ENCODE data around the gene C19orf81. TPM values are rescaled to one million over a fixed set of nuclear protein-coding genes. Genes with fewer than 3 reads are reported as not detected.

Gene C19orf81
- total and polyA plus RNA-seq, 3 experiments from 2014 or later, result not detected

GRCh38 chr19:50646074-50646807 lies 3.0 kb upstream of the C19orf81 start:
- peaks cover 0 to 4% (median 3%) of the 10 kb centered on the region in 5 donors for H3K9me3 Mint-ChIP-seq
- H3K27me3 ChIP-seq (ENCODE audit: insufficient read depth, low read length, poor library complexity, severe bottlenecking), result no peaks in the 10 kb centered on the region
- H3K36me3 Mint-ChIP-seq, result no peaks in the 10 kb centered on the region
- H3K4me1 Mint-ChIP-seq, result no peaks in the 10 kb centered on the region
- DNase-seq, result no peak
- no peak overlapping the region for H3K27ac ChIP-seq (ENCODE audit: low read depth, low read length)
- no peaks in the 10 kb centered on the region for H3K4me1 ChIP-seq (ENCODE audit: insufficient read depth, low read length)
- no peak overlapping the region for H3K4me3 ChIP-seq (ENCODE audit: low read length)
- no peak overlapping the region for H3K4me3 Mint-ChIP-seq
- peaks cover 22 to 29% of the 10 kb centered on the region in 2 donors for H3K27me3 Mint-ChIP-seq
- POLR2A ChIA-PET, result no interaction called here
- no peaks in the 10 kb centered on the region for H3K36me3 ChIP-seq (ENCODE audit: insufficient read depth, low read length)
- H3K27ac Mint-ChIP-seq, result no peak overlapping the region
- no peaks in the 10 kb centered on the region for H3K9me3 ChIP-seq (ENCODE audit: low read length)
- CTCF ChIA-PET, result no interaction called here

GRCh38 chr19:50647879-50648615 lies 1.2 kb upstream of the C19orf81 start:
- CTCF ChIA-PET, result no interaction called here
- H3K27ac Mint-ChIP-seq, result no peak overlapping the region
- no peak for DNase-seq
- H3K9me3 Mint-ChIP-seq, result peaks cover 0 to 8% (median 4%) of the 10 kb centered on the region in 5 donors
- H3K27ac ChIP-seq (ENCODE audit: low read depth, low read length), result no peak overlapping the region
- H3K4me1 Mint-ChIP-seq, result no peaks in the 10 kb centered on the region
- H3K36me3 Mint-ChIP-seq, result no peaks in the 10 kb centered on the region
- no peaks in the 10 kb centered on the region for H3K27me3 ChIP-seq (ENCODE audit: insufficient read depth, low read length, poor library complexity, severe bottlenecking)
- H3K4me3 ChIP-seq (ENCODE audit: low read length), result no peak overlapping the region
- no peaks in the 10 kb centered on the region for H3K9me3 ChIP-seq (ENCODE audit: low read length)
- H3K4me1 ChIP-seq (ENCODE audit: insufficient read depth, low read length), result no peaks in the 10 kb centered on the region
- no peak overlapping the region for H3K4me3 Mint-ChIP-seq
- POLR2A ChIA-PET, result no interaction called here
- peaks cover 20 to 31% of the 10 kb centered on the region in 2 donors for H3K27me3 Mint-ChIP-seq
- no peaks in the 10 kb centered on the region for H3K36me3 ChIP-seq (ENCODE audit: insufficient read depth, low read length)

- H3K4me3 Mint-ChIP-seq, result no peak overlapping the region
- H3K27me3 Mint-ChIP-seq, result peaks cover 24 to 37% of the 10 kb centered on the region in 2 donors
- H3K4me1 Mint-ChIP-seq, result no peaks in the 10 kb centered on the region
- H3K36me3 ChIP-seq (ENCODE audit: insufficient read depth, low read length), result no peaks in the 10 kb centered on the region
- no peak overlapping the region for H3K4me3 ChIP-seq (ENCODE audit: low read length)
- H3K36me3 Mint-ChIP-seq, result peaks cover 0 to 4% (median 0%) of the 10 kb centered on the region in 3 donors
- H3K27ac Mint-ChIP-seq, result no peak overlapping the region
- H3K9me3 ChIP-seq (ENCODE audit: low read length), result no peaks in the 10 kb centered on the region
- H3K9me3 Mint-ChIP-seq, result peaks cover 0 to 14% (median 6%) of the 10 kb centered on the region in 5 donors
- CTCF ChIA-PET, result no interaction called here
- no peaks in the 10 kb centered on the region for H3K27me3 ChIP-seq (ENCODE audit: insufficient read depth, low read length, poor library complexity, severe bottlenecking)
- POLR2A ChIA-PET, result no interaction called here
- no peaks in the 10 kb centered on the region for H3K4me1 ChIP-seq (ENCODE audit: insufficient read depth, low read length)
- no peak overlapping the region for H3K27ac ChIP-seq (ENCODE audit: low read depth, low read length)
- no peak for DNase-seq
Observed at GRCh38 chr19:50648659-50649058, 586 bp upstream of the C19orf81 start.

- no peak for DNase-seq
- Histone ChIP-seq H3K27ac (ENCODE audit: low read depth, low read length) (no peak overlapping the region), H3K4me3 (ENCODE audit: low read length) (no peak overlapping the region), H3K9me3 (ENCODE audit: low read length) (no peaks in the 10 kb centered on the region), H3K36me3 (ENCODE audit: insufficient read depth, low read length) (no peaks in the 10 kb centered on the region), H3K4me1 (ENCODE audit: insufficient read depth, low read length) (no peaks in the 10 kb centered on the region), H3K27me3 (ENCODE audit: insufficient read depth, low read length, poor library complexity, severe bottlenecking) (peaks cover 4% of the 10 kb centered on the region)
- POLR2A ChIA-PET, result no interaction called here
- H3K4me1 Mint-ChIP-seq, result no peaks in the 10 kb centered on the region
- peaks cover 0 to 33% (median 14%) of the 10 kb centered on the region in 5 donors for H3K9me3 Mint-ChIP-seq
- H3K4me3 Mint-ChIP-seq, result no peak overlapping the region
- CTCF ChIA-PET, result no interaction called here
- peaks cover 0 to 8% (median 0%) of the 10 kb centered on the region in 3 donors for H3K36me3 Mint-ChIP-seq
- no peak overlapping the region for H3K27ac Mint-ChIP-seq
- H3K27me3 Mint-ChIP-seq, result peaks cover 44 to 57% of the 10 kb centered on the region in 2 donors
Observed at GRCh38 chr19:50651174-50651573, 1.9 kb downstream of the C19orf81 start.

GRCh38 chr19:50652722-50653121 lies 3.5 kb downstream of the C19orf81 start:
- H3K4me1 Mint-ChIP-seq, result peaks cover 5 to 7% (median 5%) of the 10 kb centered on the region in 3 donors
- peaks cover 4% of the 10 kb centered on the region for H3K27me3 ChIP-seq (ENCODE audit: insufficient read depth, low read length, poor library complexity, severe bottlenecking)
- no peaks in the 10 kb centered on the region for H3K36me3 ChIP-seq (ENCODE audit: insufficient read depth, low read length)

GRCh38 chr19:50654882-50655281 lies 5.6 kb downstream of the C19orf81 start:
- ChIA-PET POLR2A (no interaction called here), CTCF (no interaction called here)
- Mint-ChIP-seq H3K4me3 (no peak overlapping the region), H3K4me1 (peaks cover 14 to 17% (median 15%) of the 10 kb centered on the region in 3 donors), H3K9me3 (peaks cover 0 to 50% (median 28%) of the 10 kb centered on the region in 5 donors), H3K27ac (peak overlapping the region in 1 of 8 donors; percentile 39), H3K36me3 (peaks cover 0 to 16% (median 0%) of the 10 kb centered on the region in 3 donors), H3K27me3 (peaks cover 56 to 70% of the 10 kb centered on the region in 2 donors)
- no peak for DNase-seq
- H3K9me3 ChIP-seq (ENCODE audit: low read length), result no peaks in the 10 kb centered on the region
- H3K4me3 ChIP-seq (ENCODE audit: low read length), result no peak overlapping the region
- H3K4me1 ChIP-seq (ENCODE audit: insufficient read depth, low read length), result peaks cover 10% of the 10 kb centered on the region
- H3K36me3 ChIP-seq (ENCODE audit: insufficient read depth, low read length), result no peaks in the 10 kb centered on the region
- H3K27me3 ChIP-seq (ENCODE audit: insufficient read depth, low read length, poor library complexity, severe bottlenecking), result peaks cover 13% of the 10 kb centered on the region
- H3K27ac ChIP-seq (ENCODE audit: low read depth, low read length), result no peak overlapping the region

More at GRCh38 chr19:50652722-50653121, 3.5 kb downstream of the C19orf81 start:
- Mint-ChIP-seq H3K4me3 (no peak overlapping the region), H3K27me3 (peaks cover 50 to 69% of the 10 kb centered on the region in 2 donors), H3K27ac (no peak overlapping the region), H3K9me3 (peaks cover 0 to 43% (median 24%) of the 10 kb centered on the region in 5 donors), H3K36me3 (peaks cover 0 to 16% (median 0%) of the 10 kb centered on the region in 3 donors)
- H3K27ac ChIP-seq (ENCODE audit: low read depth, low read length), result no peak overlapping the region
- no peak for DNase-seq
- no peak overlapping the region for H3K4me3 ChIP-seq (ENCODE audit: low read length)
- H3K4me1 ChIP-seq (ENCODE audit: insufficient read depth, low read length), result no peaks in the 10 kb centered on the region
- POLR2A ChIA-PET, result no interaction called here
- CTCF ChIA-PET, result no interaction called here
- no peaks in the 10 kb centered on the region for H3K9me3 ChIP-seq (ENCODE audit: low read length)

- H3K4me1 Mint-ChIP-seq, result peaks cover 14 to 17% (median 15%) of the 10 kb centered on the region in 3 donors
- ChIA-PET POLR2A (no interaction called here), CTCF (no interaction called here)
- peaks cover 13% of the 10 kb centered on the region for H3K27me3 ChIP-seq (ENCODE audit: insufficient read depth, low read length, poor library complexity, severe bottlenecking)
- H3K4me3 ChIP-seq (ENCODE audit: low read length), result peak overlapping the region; percentile 35
- peak overlapping the region; percentile 70 for H3K27ac ChIP-seq (ENCODE audit: low read depth, low read length)
- peaks cover 66 to 75% of the 10 kb centered on the region in 2 donors for H3K27me3 Mint-ChIP-seq
- H3K27ac Mint-ChIP-seq, result peak overlapping the region in 1 of 8 donors; percentile 20
- peak overlapping the region in 5 of 7 donors; percentile 15 to 61 (median 42) for H3K4me3 Mint-ChIP-seq
- H3K9me3 ChIP-seq (ENCODE audit: low read length), result no peaks in the 10 kb centered on the region
- DNase-seq, result no peak
- H3K36me3 ChIP-seq (ENCODE audit: insufficient read depth, low read length), result no peaks in the 10 kb centered on the region
- H3K9me3 Mint-ChIP-seq, result peaks cover 0 to 58% (median 28%) of the 10 kb centered on the region in 5 donors
- peaks cover 0 to 16% (median 0%) of the 10 kb centered on the region in 3 donors for H3K36me3 Mint-ChIP-seq
- H3K4me1 ChIP-seq (ENCODE audit: insufficient read depth, low read length), result peaks cover 10% of the 10 kb centered on the region
Observed at GRCh38 chr19:50657222-50657669, 8.0 kb downstream of the C19orf81 start.
